GM12878 (cell line): ENCODE data around the gene SLC24A3. TPM values are rescaled to one million over a fixed set of nuclear protein-coding genes. Genes with fewer than 3 reads are reported as not detected.

Source experiments
- ATAC-seq: fragments of 200-7000 bp; cut with Tn5 transposase; 3 replicates; pipeline ENCODE4 v1.9.1; 2020; ENCODE audit warnings: mild to moderate bottlenecking, moderate library complexity
- BruUV-seq: library from RNA; stranded (reverse); fragments of 400-500 nt; replicated peaks from 2 replicates; lab custom pipeline; 2021; lab: Mats Ljungman, UMichigan
- CTCF ChIA-PET: fragments of 300-600 bp; sonication (Branson Sonifier 250); formaldehyde crosslinking; extraction: SDS; loops from one replicate; lab custom pipeline; 2021; ENCODE audit warnings: inconsistent platforms; lab: Yijun Ruan, JAX
- POLR2A ChIA-PET: fragments of 350-600 bp; formaldehyde crosslinking; extraction: SDS; loops from one replicate; lab custom pipeline; 2021; ENCODE audit warnings: inconsistent platforms; lab: Charles Lee
- RAD21 ChIA-PET: fragments of 300-600 bp; sonication (Branson Sonifier 250); formaldehyde crosslinking; loops from one replicate; lab custom pipeline; 2023; ENCODE audit warnings: antibody characterized with exemption; ENCODE audit not compliant: unreplicated experiment; lab: Charles Lee
- SMC1A ChIA-PET: fragments of 300-600 bp; sonication (Branson Sonifier 250); formaldehyde crosslinking; loops from one replicate; lab custom pipeline; 2023; ENCODE audit not compliant: unreplicated experiment, uncharacterized antibody; lab: Charles Lee
- DNase-seq: peaks from one replicate; pipeline ENCODE4 v3.0.0-alpha.2; 2011; ENCODE audit warnings: low read depth, low spot score
- FAIRE-seq: peaks from 3 replicates; lab custom pipeline; 2011; peaks lifted over from hg19 to GRCh38; lab: Jason Lieb, UNC
- H2AFZ ChIP-seq: 2 replicates; pipeline ENCODE4 v1.6.0; 2011; ENCODE audit warnings: low read depth, low read length, control low read depth; ENCODE audit not compliant: control insufficient read depth
- H3K27ac ChIP-seq: 2 replicates; pipeline ENCODE4 v1.5.1; 2011; ENCODE audit warnings: control low read depth; ENCODE audit not compliant: control insufficient read depth, insufficient read depth
- H3K27me3 ChIP-seq, 2 experiments: replicated peaks in 1 of 2; 2 replicates each; pipeline versions ENCODE4 v1.6.0 to v1.6.1; 2011; ENCODE audit warnings: low read length in 1 of 2; ENCODE audit not compliant: control insufficient read depth in 2 of 2, insufficient read depth in 2 of 2
- H3K36me3 ChIP-seq, 2 experiments: 2 replicates each; pipeline ENCODE4 v1.5.1; 2011; ENCODE audit warnings: low read length in 1 of 2; ENCODE audit not compliant: control insufficient read depth in 2 of 2, insufficient read depth in 2 of 2
- H3K4me1 ChIP-seq: 2 replicates; pipeline ENCODE4 v1.6.1; 2011; ENCODE audit warnings: mild to moderate bottlenecking, low read length, moderate library complexity, mixed read lengths; ENCODE audit not compliant: control insufficient read depth, insufficient read depth
- H3K4me2 ChIP-seq: 2 replicates; pipeline ENCODE4 v1.6.0; 2011; ENCODE audit warnings: control low read depth; ENCODE audit not compliant: control insufficient read depth, insufficient read depth
- H3K4me3 ChIP-seq: fragments of 200-600 bp; sonication (generic); 2 replicates; pipeline ENCODE4 v1.5.1; 2016
- H3K79me2 ChIP-seq: 2 replicates; pipeline ENCODE4 v1.6.0; 2011; ENCODE audit warnings: low read length; ENCODE audit not compliant: control insufficient read depth, insufficient read depth
- H3K9ac ChIP-seq: 2 replicates; pipeline ENCODE4 v1.8.0; 2011; ENCODE audit warnings: low read length, control low read depth, mixed read lengths; ENCODE audit not compliant: control insufficient read depth, insufficient read depth
- H3K9me3 ChIP-seq: replicated peaks from 3 replicates; pipeline ENCODE4 v1.5.1; 2011; ENCODE audit warnings: mild to moderate bottlenecking, low read length; ENCODE audit not compliant: control insufficient read depth, insufficient read depth
- H4K20me1 ChIP-seq: 2 replicates; pipeline ENCODE4 v1.6.0; 2011; ENCODE audit not compliant: control insufficient read depth, insufficient read depth
- BHLHE40 ChIP-seq, 2 experiments: fragments of 450-650 bp in 1 of 2; IDR thresholded peaks; 2 replicates each; pipeline ENCODE4 v1.6.1; 2011 to 2017; ENCODE audit warnings: low read depth in 2 of 2, borderline replicate concordance in 1 of 2, improper control_type of control experiment in 1 of 2, low read length in 1 of 2, mild to moderate bottlenecking in 1 of 2
- CREB1 ChIP-seq: IDR thresholded peaks from 2 replicates; pipeline ENCODE4 v1.6.1; 2012; ENCODE audit warnings: low read depth, mild to moderate bottlenecking, inconsistent platforms
- EP300 ChIP-seq, 2 experiments: fragments of 150-350 bp in 1 of 2; IDR thresholded peaks; 2 replicates each; pipeline ENCODE4 v1.6.1; 2011 to 2012; ENCODE audit warnings: low read depth in 2 of 2, low read length in 2 of 2, borderline replicate concordance in 1 of 2, improper control_type of control experiment in 1 of 2, inconsistent platforms in 1 of 2; ENCODE audit not compliant: control insufficient read depth in 1 of 2
- ETV6 ChIP-seq, 2 experiments: fragments of 450-650 bp in 1 of 2; IDR thresholded peaks in 1 of 2; conservative IDR thresholded peaks in 1 of 2; 2 replicates each; pipeline ENCODE4 v1.6.1; 2014; ENCODE audit warnings: antibody characterized with exemption in 1 of 2, borderline replicate concordance in 1 of 2, low read depth in 1 of 2, mild to moderate bottlenecking in 1 of 2, moderate library complexity in 1 of 2
- IRF4 ChIP-seq: IDR thresholded peaks from 2 replicates; pipeline ENCODE4 v1.6.1; 2011; ENCODE audit warnings: low read depth, low read length
- KAT2A ChIP-seq: conservative IDR thresholded peaks from 2 replicates; pipeline ENCODE4 v1.6.1; 2011; ENCODE audit warnings: low read depth, low read length; ENCODE audit not compliant: control insufficient read depth
- KLF5 ChIP-seq: fragments of 450-650 bp; IDR thresholded peaks from 2 replicates; pipeline ENCODE4 v1.6.1; 2014; ENCODE audit warnings: mild to moderate bottlenecking; ENCODE audit not compliant: partially characterized antibody
- MYB ChIP-seq: fragments of 150-350 bp; IDR thresholded peaks from 2 replicates; pipeline ENCODE4 v1.6.1; 2014; ENCODE audit warnings: mild to moderate bottlenecking, low read depth, low read length, borderline replicate concordance
- RUNX3 ChIP-seq: IDR thresholded peaks from 2 replicates; pipeline ENCODE4 v1.6.1; 2012; ENCODE audit warnings: low read length, inconsistent platforms
- SMAD5 ChIP-seq: IDR thresholded peaks from 2 replicates; pipeline ENCODE4 v1.6.1; 2016; ENCODE audit warnings: antibody characterized with exemption, low read depth
- SPI1 ChIP-seq: IDR thresholded peaks from 2 replicates; pipeline ENCODE4 v1.6.1; 2011; ENCODE audit warnings: low read depth, mild to moderate bottlenecking, low read length, moderate library complexity, borderline replicate concordance; ENCODE audit not compliant: insufficient read depth
- TCF7 ChIP-seq: IDR thresholded peaks from 2 replicates; pipeline ENCODE4 v1.6.1; 2014; ENCODE audit warnings: antibody characterized with exemption, borderline replicate concordance
- ZNF217 ChIP-seq: fragments of 450-650 bp; IDR thresholded peaks from 2 replicates; pipeline ENCODE4 v1.6.1; 2017; ENCODE audit warnings: antibody characterized with exemption, mild to moderate bottlenecking
- ZNF24 ChIP-seq: fragments of 450-650 bp; IDR thresholded peaks from 2 replicates; pipeline ENCODE4 v1.6.1; 2017; ENCODE audit warnings: antibody characterized with exemption, mild to moderate bottlenecking
- WGBS: methylation state at CpG from one replicate; pipeline ENCODE4 v1.1.6; 2016; ENCODE audit warnings: low lambda C conversion rate; ENCODE audit not compliant: insufficient replicate concordance, insufficient coverage; ENCODE audit errors: missing lambda C conversion rate; 5-methylcytosine and 5-hydroxymethylcytosine counted together
- in situ Hi-C: fragments of 300-500 bp; cut with MboI; formaldehyde crosslinking; loops from 9 replicates; pipeline ENCODE4 v1.14.3; 2018; ENCODE audit warnings: mixed read lengths
- intact Hi-C: fragments of 100-400 bp; cut with micrococcal nuclease; formaldehyde crosslinking; loops from one replicate; pipeline ENCODE4 v1.14.2; 2022; ENCODE audit not compliant: unreplicated experiment
- polyA plus RNA-seq, 11 experiments: library from polyadenylated mRNA; depleted of rRNA in 4 of 11; unstranded in 6 of 11; stranded (reverse) in 5 of 11; fragments of >200 nt; fragmentation: Nextera tagmentation in 4 of 11; fragmentation: Illumina TruSeq in 1 of 11; extraction: Ambion mirVana in 4 of 11; extraction: Trizol in 1 of 11; gene quantifications; 1 replicate in 1 of 11; 2 replicates in 10 of 11; pipeline versions ENCODE4 v1.2.1 to v1.2.3, GENCODE V29; 2011 to 2016; ENCODE audit warnings: inconsistent platforms in 2 of 11, missing spikeins in 2 of 11, low read depth in 1 of 11
- total RNA-seq, 4 experiments: library from RNA; depleted of rRNA in 3 of 4; stranded (reverse); fragments of >200 nt in 3 of 4; fragmentation: Illumina TruSeq in 1 of 4; extraction: Trizol in 1 of 4; gene quantifications; 2 replicates each; pipeline versions ENCODE4 v1.2.1 to v1.2.3, GENCODE V29; 2013 to 2021
- TF ChIP-seq, protein P1 (sequence below): fragments of 450-650 bp; IDR thresholded peaks from 2 replicates; pipeline ENCODE4 v1.6.1; 2017; ENCODE audit warnings: mild to moderate bottlenecking
- TF ChIP-seq, protein P2 (sequence below): IDR thresholded peaks from 2 replicates; pipeline ENCODE4 v1.6.1; 2011; ENCODE audit warnings: low read depth, mild to moderate bottlenecking, low read length, moderate library complexity, borderline replicate concordance; ENCODE audit errors: extremely low read depth
- TF ChIP-seq, protein P3 (sequence below): fragments of 450-650 bp; IDR thresholded peaks from 2 replicates; pipeline ENCODE4 v1.6.1; 2016; ENCODE audit warnings: mild to moderate bottlenecking

SLC24A3 gene
- total and polyA plus RNA-seq, 10 of the 15 experiments (the other 5 are each of a cell fraction or from before 2014, with no cell fraction given) = 0.04 TPM; not detected in 9

DNA sequence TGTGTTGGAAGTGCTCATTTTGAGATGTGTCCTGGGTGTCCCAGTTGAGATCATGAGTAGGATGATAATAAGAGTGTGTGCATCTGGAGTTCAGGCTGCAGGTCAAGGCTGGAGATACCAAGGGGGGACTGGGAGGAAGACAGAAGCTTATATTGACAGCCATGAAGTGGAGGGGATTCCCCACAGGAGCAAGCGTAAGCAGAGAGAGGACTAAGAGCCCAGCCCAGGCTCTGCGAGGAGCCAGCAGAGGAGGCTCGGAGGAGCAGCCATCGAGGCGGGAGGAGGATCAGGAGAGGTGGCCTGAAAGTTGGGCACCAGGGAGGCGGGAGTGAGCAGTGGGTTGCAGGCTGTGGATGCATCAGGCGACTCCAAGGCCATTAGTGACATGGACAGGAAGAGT lies 116.2 kb downstream of the SLC24A3 start:
- RAD21 ChIA-PET = no interaction called here
- H3K36me3 ChIP-seq = no peaks in the 10 kb centered on the region
- WGBS = 23% methylated on average over 7 of the region's 7 CpGs
- POLR2A ChIA-PET = no interaction called here
- H3K79me2 ChIP-seq = no peaks in the 10 kb centered on the region
- FAIRE-seq (no peak), DNase-seq (no peak)
- intact Hi-C loops = no loop called here
- no peaks in the 10 kb centered on the region for H3K9me3 ChIP-seq
- TF ChIP-seq KLF5 (no peak), ZNF217 (no peak), TCF7 (no peak), SPI1 (no peak), CREB1 (no peak), SMAD5 (no peak), ZNF24 (no peak), KAT2A (no peak), MYB (no peak), RUNX3 (no peak), EP300 (IDR thresholded peaks at IDR 0.05; ENCODE audit: borderline replicate concordance in 1 of 2, control insufficient read depth in 1 of 2, low read depth in 2 of 2, low read length in 2 of 2) (no peak), ETV6 (conservative IDR thresholded peaks at IDR 0.05 in 1 of 2, IDR thresholded peaks at IDR 0.05 in 1 of 2; ENCODE audit: borderline replicate concordance in 1 of 2, low read depth in 1 of 2) (no peak), IRF4 (no peak), BHLHE40 (IDR thresholded peaks at IDR 0.05; ENCODE audit: borderline replicate concordance in 1 of 2, low read depth in 2 of 2, low read length in 1 of 2) (no peak)
- TF ChIP-seq, protein P1, sequence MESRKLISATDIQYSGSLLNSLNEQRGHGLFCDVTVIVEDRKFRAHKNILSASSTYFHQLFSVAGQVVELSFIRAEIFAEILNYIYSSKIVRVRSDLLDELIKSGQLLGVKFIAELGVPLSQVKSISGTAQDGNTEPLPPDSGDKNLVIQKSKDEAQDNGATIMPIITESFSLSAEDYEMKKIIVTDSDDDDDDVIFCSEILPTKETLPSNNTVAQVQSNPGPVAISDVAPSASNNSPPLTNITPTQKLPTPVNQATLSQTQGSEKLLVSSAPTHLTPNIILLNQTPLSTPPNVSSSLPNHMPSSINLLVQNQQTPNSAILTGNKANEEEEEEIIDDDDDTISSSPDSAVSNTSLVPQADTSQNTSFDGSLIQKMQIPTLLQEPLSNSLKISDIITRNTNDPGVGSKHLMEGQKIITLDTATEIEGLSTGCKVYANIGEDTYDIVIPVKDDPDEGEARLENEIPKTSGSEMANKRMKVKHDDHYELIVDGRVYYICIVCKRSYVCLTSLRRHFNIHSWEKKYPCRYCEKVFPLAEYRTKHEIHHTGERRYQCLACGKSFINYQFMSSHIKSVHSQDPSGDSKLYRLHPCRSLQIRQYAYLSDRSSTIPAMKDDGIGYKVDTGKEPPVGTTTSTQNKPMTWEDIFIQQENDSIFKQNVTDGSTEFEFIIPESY = no peak
- TF ChIP-seq, protein P2, sequence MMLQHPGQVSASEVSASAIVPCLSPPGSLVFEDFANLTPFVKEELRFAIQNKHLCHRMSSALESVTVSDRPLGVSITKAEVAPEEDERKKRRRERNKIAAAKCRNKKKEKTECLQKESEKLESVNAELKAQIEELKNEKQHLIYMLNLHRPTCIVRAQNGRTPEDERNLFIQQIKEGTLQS = no peak
- TF ChIP-seq, protein P3, sequence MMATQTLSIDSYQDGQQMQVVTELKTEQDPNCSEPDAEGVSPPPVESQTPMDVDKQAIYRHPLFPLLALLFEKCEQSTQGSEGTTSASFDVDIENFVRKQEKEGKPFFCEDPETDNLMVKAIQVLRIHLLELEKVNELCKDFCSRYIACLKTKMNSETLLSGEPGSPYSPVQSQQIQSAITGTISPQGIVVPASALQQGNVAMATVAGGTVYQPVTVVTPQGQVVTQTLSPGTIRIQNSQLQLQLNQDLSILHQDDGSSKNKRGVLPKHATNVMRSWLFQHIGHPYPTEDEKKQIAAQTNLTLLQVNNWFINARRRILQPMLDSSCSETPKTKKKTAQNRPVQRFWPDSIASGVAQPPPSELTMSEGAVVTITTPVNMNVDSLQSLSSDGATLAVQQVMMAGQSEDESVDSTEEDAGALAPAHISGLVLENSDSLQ = no peak
- TF ChIP-seq, all 136 proteins: peak for 0
- Histone ChIP-seq H2AFZ (no peak overlapping the region), H3K27ac (no peak overlapping the region), H3K27me3 (no peaks in the 10 kb centered on the region), H3K4me1 (no peaks in the 10 kb centered on the region), H3K4me2 (no peak overlapping the region), H3K4me3 (no peak overlapping the region), H4K20me1 (no peaks in the 10 kb centered on the region), H3K9ac (no peak overlapping the region)
- no TSS peak for BruUV-seq
- SMC1A ChIA-PET = no interaction called here
- in situ Hi-C loops = no loop called here
- CTCF ChIA-PET = no interaction called here
- ATAC-seq = no peak
